Stimulated activated CD8-positive, alpha-beta memory T cell treated with anti-CD3 and anti-CD28 coated beads, Interleukin-4, amount 100 ng/mL, for 1 hour (primary cell): ENCODE results near the gene FAM76B.

Source experiments
- DNase-seq, 2 donors: peaks; one replicate each; pipeline ENCODE4 v3.0.0-alpha.2; 2020; ENCODE audit warnings: low read depth in 2 of 2, low spot score in 1 of 2

The FAM76B gene

GRCh38 chr11:95792700-95793099 is 3.1 kb upstream of the FAM76B start:
- DNase-seq: no peak

GRCh38 chr11:95792200-95792599 is 2.6 kb upstream of the FAM76B start:
- no peak for DNase-seq

DNA sequence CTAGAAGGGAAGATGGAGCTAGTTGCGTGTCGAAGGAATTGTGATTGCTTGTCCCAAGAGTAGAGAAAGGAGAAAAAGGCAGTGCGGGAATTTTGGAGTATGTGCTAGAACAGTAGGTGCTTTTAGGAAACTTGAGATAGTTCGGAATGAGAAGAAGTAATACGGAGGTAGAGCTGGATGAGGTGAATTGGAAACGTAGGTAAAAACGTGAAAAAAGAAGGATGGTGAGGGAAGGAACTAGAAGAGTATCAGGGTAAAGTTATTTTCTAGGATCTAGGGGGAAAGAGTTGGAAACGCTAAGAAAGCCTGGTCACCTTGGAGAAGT is 2.1 kb upstream of the FAM76B start:
- DNase-seq: no peak

- peak in 1 of 2 donors; percentile 27 for DNase-seq
Observed at GRCh38 chr11:95790933-95791708, 1.5 kb upstream of the FAM76B start.

- DNase-seq: peak; percentile 85 to 88
Observed at GRCh38 chr11:95790123-95790932, 746 bp upstream of the FAM76B start, which contains the start of gene CEP57. Gene CEP57, plus strand, starts transcription at chr11:95790498. Its CDS starts 201 bp downstream, at chr11:95790699.

DNA sequence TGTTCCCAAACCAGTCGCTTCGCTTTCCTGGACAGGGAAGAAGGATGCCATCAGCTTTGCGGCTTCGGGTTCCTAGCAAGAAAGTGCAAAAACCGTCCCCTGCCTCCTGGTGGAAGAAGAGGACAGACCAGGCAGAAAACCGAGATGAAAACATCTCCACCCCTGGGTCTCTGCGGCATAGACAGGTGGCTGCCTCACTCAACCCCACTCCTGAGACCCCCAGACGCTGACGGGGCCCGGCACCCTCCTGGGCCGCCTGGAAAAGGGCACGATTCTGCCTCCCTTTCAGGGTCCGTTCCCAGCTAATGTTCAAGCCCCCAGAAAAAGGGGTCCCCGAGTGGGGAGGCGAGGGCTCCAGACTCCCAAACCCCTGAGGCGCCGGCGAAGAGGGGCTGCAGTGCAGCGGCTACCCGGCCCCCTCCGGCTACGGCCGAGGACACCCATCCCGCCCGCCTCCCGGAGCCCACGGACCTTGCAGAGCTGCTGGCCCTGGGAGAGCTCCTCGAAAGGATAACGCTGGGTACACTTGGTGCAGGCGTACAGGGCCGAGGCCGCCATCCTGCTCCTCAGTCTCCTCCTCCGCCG is 569 bp downstream of the FAM76B start:
- DNase-seq: no peak

DNA sequence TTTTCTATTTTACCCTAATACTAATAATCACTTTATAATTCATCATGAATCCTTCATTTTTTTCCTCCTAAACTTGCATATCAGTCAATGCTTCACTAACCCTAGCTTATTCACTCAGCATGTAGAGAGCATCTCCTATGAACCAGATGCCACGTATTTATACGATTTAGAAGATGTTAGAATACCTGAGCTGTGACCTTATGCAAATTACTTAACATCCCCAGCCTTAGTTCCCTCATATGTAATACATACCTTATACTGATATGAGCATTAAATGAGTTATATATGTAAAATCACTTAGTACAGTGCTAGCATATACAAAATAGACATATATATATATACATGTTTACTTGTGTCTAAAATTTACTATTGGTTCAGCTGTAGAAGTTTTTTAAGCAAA is 9.0 kb downstream of the FAM76B start:
- DNase-seq: no peak

DNA sequence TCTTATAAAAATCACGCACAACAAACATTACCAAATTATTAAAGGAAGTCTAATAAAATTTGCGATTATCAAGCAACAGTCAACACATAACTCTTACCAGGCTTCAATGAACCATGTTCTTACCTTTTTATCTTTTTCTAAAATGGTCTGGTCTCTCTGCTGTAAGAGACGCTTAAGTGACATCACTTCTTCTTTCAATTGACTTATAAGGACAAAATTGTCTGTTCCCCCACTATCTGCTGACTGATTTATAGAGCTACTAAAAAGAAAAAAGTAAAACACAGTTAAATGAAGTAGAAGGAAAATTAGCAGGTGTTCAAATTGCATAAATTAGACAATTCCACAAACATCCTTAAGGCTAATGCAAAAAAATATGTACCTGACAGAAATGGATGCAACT is 10.9 kb downstream of the FAM76B start:
- DNase-seq: no peak

DNA sequence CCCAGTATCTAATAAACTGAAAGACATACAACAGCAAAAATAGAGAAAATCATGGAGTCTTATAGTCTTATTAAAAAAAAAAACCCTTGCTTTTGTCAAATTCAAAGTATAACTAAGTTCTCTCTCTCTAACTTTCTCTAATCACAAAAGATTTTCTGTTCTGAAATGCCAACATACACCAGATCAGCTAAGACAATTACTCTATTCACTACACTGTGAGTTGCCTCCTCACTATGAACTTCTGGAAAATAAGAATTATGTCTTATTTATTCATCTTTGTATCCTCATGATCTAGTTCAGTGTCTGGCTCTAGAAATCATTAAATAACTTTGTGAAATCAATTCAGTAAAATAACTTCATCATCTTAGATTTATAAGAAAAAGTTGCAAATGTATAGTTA is 12.7 kb downstream of the FAM76B start:
- no peak for DNase-seq

GRCh38 chr11:95768521-95768920 is 21.1 kb downstream of the FAM76B start:
- DNase-seq: no peak

GRCh38 chr11:95767498-95767897 is 22.1 kb downstream of the FAM76B start:
- DNase-seq: no peak

- DNase-seq: no peak
Observed at GRCh38 chr11:95766701-95767100, 22.9 kb downstream of the FAM76B start.

DNA sequence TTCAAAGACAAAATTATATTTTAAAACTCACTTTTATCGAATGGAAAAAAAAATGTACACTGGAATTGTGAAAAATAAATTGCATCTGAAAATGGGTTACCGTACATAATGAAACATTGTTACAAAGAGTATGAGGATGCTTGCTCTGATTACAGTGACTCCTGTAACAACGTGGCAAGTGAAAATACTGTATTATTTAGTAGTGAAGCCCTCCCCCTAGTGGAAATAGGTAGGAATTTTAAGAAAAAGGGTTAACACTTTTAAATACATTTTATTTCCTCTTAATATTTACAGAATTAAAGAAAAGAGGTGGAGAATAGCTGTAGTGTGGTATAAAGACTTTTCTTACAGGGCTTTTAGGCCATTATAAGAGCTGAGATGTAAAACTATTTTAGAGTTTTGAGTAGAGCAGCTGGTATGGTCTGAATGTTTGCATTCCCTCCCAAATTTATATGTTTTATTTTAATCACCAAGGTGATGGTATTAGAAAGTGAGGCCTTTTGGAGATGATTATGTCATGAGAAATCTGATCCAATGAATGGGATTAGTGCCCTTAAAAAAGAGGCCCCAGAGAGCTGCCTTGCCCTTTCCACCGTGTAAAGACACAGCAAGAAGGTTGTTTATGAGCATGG is 25.2 kb downstream of the FAM76B start:
- DNase-seq: no peak

DNA sequence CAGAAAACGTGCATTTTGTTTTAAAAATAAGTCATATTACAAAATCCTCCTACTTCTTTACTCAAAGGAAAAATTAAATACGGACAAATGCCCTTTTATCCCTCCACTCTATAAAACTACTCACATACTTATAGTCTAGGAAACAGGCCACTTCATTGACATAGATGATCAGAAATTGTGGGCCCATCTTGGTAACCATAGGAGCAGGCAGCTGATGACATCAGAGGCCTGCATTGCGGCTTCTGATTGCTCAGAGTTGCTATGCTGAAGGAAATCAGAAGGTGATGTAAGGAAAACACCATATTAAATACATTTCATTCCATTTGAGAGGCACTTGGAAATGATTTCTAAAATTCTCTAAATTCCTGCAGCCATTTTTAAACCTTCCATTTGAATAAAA is 27.0 kb downstream of the FAM76B start:
- no peak for DNase-seq

DNA sequence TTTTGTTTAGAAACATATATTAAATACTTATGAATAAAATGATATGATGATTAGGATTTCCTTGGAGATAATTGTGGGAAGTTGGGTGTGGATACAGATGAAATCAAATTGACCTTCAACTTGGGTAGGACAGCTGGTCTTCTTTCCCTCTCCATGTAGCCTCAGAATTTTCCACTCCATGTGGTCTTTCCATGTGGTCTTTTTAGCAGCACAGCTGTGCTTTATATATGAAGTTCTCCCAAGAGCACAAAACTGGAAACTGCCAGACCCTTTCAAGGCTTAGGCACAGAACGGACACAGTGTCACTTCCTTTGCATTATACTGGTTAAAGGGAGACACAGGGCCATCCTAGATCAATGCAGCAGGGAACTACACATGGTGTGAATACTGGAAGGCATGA is 28.6 kb downstream of the FAM76B start:
- no peak for DNase-seq

GRCh38 chr11:95751515-95751914 is 38.1 kb downstream of the FAM76B start:
- DNase-seq: no peak

GRCh38 chr11:95750101-95750500 is 39.5 kb downstream of the FAM76B start:
- DNase-seq: no peak

- no peak for DNase-seq
Observed at GRCh38 chr11:95739108-95739938, 50.3 kb downstream of the FAM76B start.

GRCh38 chr11:95736809-95737208 is 52.8 kb downstream of the FAM76B start:
- no peak for DNase-seq

DNA sequence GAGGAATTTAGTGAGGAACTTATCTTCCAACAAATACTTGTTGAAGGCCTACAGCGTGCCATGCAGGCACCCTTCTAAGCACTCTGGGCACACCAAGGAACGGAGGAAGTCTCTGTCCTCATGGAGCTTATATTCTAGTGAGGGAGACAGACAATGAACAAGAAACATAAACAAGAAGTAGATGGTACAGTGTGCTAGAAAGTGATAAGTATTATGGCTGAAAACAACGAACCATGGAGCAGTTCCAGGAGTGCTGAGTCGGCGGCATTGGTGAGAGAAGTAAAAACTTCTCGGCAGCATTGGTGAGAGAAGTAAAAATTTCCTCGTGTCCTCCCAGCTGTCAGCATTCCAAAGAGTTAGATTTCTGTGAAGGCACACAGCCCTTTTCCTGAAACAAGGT is 53.2 kb downstream of the FAM76B start:
- DNase-seq: no peak
